ENCODE data around the gene URGCP. TPM values are rescaled to one million over a fixed set of nuclear protein-coding genes. Genes with fewer than 3 reads are reported as not detected.

URGCP gene, protein sequence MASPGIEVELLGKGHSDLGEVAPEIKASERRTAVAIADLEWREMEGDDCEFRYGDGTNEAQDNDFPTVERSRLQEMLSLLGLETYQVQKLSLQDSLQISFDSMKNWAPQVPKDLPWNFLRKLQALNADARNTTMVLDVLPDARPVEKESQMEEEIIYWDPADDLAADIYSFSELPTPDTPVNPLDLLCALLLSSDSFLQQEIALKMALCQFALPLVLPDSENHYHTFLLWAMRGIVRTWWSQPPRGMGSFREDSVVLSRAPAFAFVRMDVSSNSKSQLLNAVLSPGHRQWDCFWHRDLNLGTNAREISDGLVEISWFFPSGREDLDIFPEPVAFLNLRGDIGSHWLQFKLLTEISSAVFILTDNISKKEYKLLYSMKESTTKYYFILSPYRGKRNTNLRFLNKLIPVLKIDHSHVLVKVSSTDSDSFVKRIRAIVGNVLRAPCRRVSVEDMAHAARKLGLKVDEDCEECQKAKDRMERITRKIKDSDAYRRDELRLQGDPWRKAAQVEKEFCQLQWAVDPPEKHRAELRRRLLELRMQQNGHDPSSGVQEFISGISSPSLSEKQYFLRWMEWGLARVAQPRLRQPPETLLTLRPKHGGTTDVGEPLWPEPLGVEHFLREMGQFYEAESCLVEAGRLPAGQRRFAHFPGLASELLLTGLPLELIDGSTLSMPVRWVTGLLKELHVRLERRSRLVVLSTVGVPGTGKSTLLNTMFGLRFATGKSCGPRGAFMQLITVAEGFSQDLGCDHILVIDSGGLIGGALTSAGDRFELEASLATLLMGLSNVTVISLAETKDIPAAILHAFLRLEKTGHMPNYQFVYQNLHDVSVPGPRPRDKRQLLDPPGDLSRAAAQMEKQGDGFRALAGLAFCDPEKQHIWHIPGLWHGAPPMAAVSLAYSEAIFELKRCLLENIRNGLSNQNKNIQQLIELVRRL
- 30.0 and 32.1 TPM in 2 replicates for total RNA-seq

DNA sequence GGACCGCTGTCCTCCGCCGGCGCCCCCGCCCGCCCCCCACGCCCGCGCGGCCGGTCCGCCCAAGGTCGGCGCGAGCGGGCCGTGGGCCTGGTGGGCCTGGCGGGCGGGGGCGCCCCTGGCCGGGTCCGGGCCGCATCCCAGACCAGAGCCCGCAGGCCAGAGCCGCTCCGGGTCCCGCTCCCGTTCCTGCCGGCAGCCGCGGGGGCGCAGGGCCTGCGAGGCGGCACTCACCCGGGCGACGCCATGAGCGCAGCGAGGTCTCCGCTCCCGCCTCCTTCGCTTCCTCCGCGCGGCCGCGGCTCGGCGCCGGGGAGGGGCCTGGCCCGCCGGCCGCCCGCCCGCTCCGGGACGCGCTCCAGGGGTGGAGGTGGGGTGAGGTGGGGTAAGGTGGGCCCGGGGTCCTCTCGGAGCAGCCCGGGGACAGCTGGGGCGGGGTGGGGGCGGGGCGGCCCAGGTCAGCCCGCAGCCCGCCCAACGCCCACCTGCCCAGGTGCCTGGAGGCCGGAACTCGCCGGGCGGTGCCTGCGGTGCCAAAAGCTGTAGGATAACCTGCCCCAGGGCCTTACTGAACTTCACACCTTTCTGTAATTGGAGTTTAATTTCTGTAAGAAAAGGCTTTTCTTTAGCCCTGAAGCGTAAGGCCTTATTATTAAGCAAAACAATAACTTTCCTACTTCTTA lies at the start of gene URGCP:
URGCP (minus strand) TSS at position 266 of the 680 bp plus-strand sequence; CDS start at position 245, 21 bp downstream.

DNA sequence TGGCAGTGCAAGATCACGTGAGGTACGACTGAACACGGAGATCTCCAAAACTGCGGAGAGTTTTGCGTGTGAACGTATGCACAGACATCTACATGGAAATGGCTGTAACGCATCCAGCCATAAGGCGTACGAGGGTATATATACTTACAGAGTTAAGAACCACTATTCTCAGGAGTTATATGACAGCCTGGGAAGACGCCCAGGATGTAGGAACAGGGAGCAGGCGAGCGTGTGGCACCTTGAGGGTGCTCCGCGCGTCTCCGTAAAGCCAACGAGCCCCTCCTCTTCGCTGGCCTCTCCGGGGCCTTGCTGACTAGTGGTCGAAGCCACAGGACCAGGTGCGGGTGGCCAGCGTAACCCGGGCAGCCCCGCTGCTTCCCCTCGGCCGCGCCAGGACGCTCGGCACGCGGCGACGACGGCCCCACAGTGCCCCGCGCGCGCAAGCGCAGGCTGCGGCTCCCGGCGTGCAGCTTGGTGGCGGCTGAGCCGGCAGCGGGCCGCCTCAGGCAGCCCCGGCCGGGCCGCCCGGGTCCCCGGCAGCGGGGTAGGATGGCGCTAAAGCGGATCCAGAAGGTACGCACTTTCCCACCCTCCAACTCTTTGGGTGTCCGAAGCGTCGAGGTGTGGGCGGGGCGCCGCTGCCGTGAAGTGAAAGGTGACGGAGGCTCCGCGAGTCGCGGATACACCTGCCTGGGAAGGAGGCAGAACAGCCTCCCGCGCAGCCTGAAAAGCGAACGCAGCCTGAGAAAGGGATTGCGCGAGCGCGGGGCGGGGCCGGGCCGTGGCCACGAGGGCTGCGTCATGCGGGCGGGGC lies 19.8 kb upstream of the URGCP start, which contains the start of gene UBE2D4:
UBE2D4 (plus strand) TSS at position 453 of the 814 bp plus-strand sequence; CDS start at position 550, 97 bp downstream.

DNA sequence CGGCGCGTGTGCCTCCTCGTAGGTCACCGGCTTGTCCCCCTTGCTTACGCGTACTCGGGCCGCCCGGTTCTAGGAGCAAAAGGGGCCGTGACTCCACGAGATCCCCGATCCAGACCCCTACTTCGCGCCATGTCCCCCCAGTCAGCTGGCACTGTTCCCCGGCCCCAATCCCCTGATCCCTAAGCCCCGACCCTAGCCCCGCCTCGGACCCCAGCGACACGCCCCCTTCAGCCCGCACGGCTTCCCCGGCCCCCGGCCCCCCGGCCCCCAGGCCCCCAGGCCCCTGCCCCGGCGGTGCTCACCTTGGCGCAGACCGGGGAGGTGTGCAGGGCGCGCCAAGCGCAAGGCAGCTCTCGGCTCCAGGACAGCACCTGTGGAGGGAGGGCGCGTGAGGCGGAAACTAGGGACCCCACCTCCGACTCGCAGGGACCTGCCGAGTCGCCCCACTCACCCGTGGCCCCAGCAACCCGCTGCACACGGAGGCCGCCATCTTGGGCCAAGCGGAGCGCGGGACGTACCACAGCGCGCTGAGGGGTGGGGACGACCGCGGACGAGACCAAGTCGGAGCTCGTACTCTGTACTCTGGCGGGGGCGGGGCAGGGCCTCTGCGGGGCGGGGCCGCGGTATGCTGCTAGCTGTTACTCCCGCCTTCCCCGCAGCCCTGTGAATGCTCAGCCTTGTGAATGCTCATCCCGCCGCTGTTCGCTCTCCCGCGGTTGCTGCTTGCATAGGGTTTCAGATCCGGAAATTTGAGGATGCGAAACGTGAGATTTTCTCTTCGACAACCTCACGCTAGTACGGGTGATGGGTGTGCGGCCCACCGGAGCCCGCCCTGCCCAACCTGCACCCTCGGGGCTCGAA lies 37.2 kb downstream of the URGCP start, which contains the start of gene MRPS24:
MRPS24 (minus strand) TSS at position 512 of the 861 bp plus-strand sequence; CDS start at position 490, 22 bp downstream.

Other genes with a start within 250 kb of the URGCP start
- gene COA1, start 177.1 kb downstream of the URGCP start, total RNA-seq, result 35.4 and 35.8 TPM in 2 replicates
- 35.6 and 35.8 TPM in 2 replicates for gene BLVRA, start 147.9 kb downstream of the URGCP start, total RNA-seq
- 53.5 and 58.4 TPM in 2 replicates for gene MRPS24, start 37.1 kb downstream of the URGCP start, total RNA-seq
- gene UBE2D4, start 19.8 kb upstream of the URGCP start, total RNA-seq, result 11.3 and 12.0 TPM in 2 replicates
- not detected in 2 replicates for gene SPDYE1, start 91.3 kb upstream of the URGCP start, total RNA-seq
- 160 and 166 TPM in 2 replicates for gene DBNL, start 138.1 kb upstream of the URGCP start, total RNA-seq
- gene PGAM2, start 159.0 kb upstream of the URGCP start, total RNA-seq, result 0.26 and 1.2 TPM in 2 replicates
- gene POLM, start 175.9 kb upstream of the URGCP start, total RNA-seq, result 13.6 and 16.9 TPM in 2 replicates
- 141 and 228 TPM in 2 replicates for gene AEBP1, start 197.7 kb upstream of the URGCP start, total RNA-seq
- 81.6 and 104 TPM in 2 replicates for gene POLD2, start 217.0 kb upstream of the URGCP start, total RNA-seq
- gene MYL7, start 234.7 kb upstream of the URGCP start, total RNA-seq, result not detected in 2 replicates

Data from aortic smooth muscle cell (primary cell).